ENCODE data around the gene ACOX3.

The ACOX3 gene

GRCh38 chr4:8422786-8423185 is 17.7 kb downstream of the ACOX3 start:
- Histone ChIP-seq H3K27ac (ENCODE audit: extremely low read depth, low read depth, low read length) (no peak overlapping the region), H3K9me3 (ENCODE audit: control insufficient read depth, insufficient read depth, low read depth, low read length) (no peaks in the 10 kb centered on the region), H3K4me3 (ENCODE audit: low read depth, low read length) (no peak overlapping the region), H3K4me1 (ENCODE audit: control insufficient read depth, insufficient read depth, low read length) (no peaks in the 10 kb centered on the region), H3K36me3 (ENCODE audit: control insufficient read depth in 2 of 2, insufficient read depth in 1 of 2, low read length in 2 of 2) (no peaks in the 10 kb centered on the region)
- TF ChIP-seq ZBTB26 (tag by site-specific recombination; optimal IDR thresholded peaks at IDR 0.05) (no peak), ZNF677 (tag by site-specific recombination; IDR thresholded peaks at IDR 0.05) (no peak), ZNF311 (tag by site-specific recombination; IDR thresholded peaks at IDR 0.05; ENCODE audit: borderline replicate concordance) (no peak), ZNF580 (tag by site-specific recombination; IDR thresholded peaks at IDR 0.05) (no peak), PRDM2 (tag by site-specific recombination; IDR thresholded peaks at IDR 0.05; ENCODE audit: borderline replicate concordance) (no peak), PRDM6 (tag by site-specific recombination; IDR thresholded peaks at IDR 0.05) (no peak), ZNF776 (tag by site-specific recombination; IDR thresholded peaks at IDR 0.05; ENCODE audit: borderline replicate concordance) (no peak), ZNF514 (tag by site-specific recombination; IDR thresholded peaks at IDR 0.05) (no peak), ZNF623 (tag by site-specific recombination; IDR thresholded peaks at IDR 0.05) (no peak), ZNF148 (tag by site-specific recombination; IDR thresholded peaks at IDR 0.05; ENCODE audit: borderline replicate concordance) (no peak), ZIC2 (tag by site-specific recombination; IDR thresholded peaks at IDR 0.05) (no peak), WT1 (tag by site-specific recombination; IDR thresholded peaks at IDR 0.05) (no peak), INSM2 (tag by site-specific recombination; IDR thresholded peaks at IDR 0.05) (no peak), OVOL3 (tag by site-specific recombination; IDR thresholded peaks at IDR 0.05) (no peak), PRDM10 (tag by site-specific recombination; IDR thresholded peaks at IDR 0.05) (no peak)
- CTCF ChIA-PET = no interaction called here
- POLR2A ChIA-PET = no interaction called here
